ENCODE data around the gene BAIAP2. TPM values are rescaled to one million over a fixed set of nuclear protein-coding genes. Genes with fewer than 3 reads are reported as not detected.

Gene BAIAP2
- total RNA-seq, 1 donor from 2014 or later: 119 TPM

DNA sequence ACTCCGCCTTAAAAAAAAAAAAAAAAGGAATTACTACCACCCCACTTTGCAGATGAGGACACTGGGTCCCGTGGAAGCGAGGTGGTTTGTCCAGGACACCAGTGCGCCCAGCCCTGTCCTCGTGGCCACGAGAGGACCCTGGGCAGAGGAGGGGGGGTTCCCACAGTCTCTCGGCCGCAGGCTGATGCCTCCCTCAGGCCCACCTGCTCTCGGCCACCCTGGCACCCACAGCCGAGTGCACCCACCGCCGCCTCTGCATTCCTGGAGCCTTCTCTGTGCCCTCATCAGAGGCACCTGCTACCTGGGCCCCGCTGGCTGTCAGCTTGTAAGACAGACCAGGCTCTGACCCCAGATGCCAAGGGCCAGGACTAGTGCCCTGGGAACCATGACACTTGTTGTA is 102.3 kb downstream of the BAIAP2 start:
- no peak overlapping the region for H3K4me3 ChIP-seq
- no peaks in the 10 kb centered on the region for H3K9me3 ChIP-seq
- TF ChIP-seq, protein P1, sequence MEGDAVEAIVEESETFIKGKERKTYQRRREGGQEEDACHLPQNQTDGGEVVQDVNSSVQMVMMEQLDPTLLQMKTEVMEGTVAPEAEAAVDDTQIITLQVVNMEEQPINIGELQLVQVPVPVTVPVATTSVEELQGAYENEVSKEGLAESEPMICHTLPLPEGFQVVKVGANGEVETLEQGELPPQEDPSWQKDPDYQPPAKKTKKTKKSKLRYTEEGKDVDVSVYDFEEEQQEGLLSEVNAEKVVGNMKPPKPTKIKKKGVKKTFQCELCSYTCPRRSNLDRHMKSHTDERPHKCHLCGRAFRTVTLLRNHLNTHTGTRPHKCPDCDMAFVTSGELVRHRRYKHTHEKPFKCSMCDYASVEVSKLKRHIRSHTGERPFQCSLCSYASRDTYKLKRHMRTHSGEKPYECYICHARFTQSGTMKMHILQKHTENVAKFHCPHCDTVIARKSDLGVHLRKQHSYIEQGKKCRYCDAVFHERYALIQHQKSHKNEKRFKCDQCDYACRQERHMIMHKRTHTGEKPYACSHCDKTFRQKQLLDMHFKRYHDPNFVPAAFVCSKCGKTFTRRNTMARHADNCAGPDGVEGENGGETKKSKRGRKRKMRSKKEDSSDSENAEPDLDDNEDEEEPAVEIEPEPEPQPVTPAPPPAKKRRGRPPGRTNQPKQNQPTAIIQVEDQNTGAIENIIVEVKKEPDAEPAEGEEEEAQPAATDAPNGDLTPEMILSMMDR (IDR thresholded peaks at IDR 0.05): no peak
- H3K27me3 ChIP-seq (ENCODE audit: low read depth): no peaks in the 10 kb centered on the region
- DNase-seq (no peak), ATAC-seq (no peak)
- peaks cover 10% of the 10 kb centered on the region for H3K4me1 ChIP-seq
- no peak overlapping the region for H3K27ac ChIP-seq
- intact Hi-C loops (cut with DNase I): no loop called here
- no peaks in the 10 kb centered on the region for H3K36me3 ChIP-seq

DNA sequence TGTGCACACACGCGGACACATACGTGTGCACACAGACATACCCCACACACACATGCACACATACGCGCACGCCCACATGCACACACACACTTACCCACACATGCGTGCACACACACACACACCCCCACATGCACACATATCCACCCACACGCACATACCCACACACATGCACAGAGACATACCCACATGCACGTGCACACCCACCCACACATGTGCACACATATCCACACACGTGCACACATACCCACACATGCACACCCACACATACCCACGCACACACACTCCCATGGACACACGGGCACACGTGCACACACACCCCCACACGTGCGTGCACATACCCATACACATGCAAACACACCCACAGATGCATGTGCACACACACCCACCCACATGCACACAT is 103.1 kb downstream of the BAIAP2 start:
- no peaks in the 10 kb centered on the region for H3K9me3 ChIP-seq
- peaks cover 16% of the 10 kb centered on the region for H3K4me1 ChIP-seq
- TF ChIP-seq, protein P1 (IDR thresholded peaks at IDR 0.05): no peak
- intact Hi-C loops (cut with DNase I): no loop called here
- H3K36me3 ChIP-seq: no peaks in the 10 kb centered on the region
- no peak for DNase-seq
- ATAC-seq: no peak
- H3K27me3 ChIP-seq (ENCODE audit: low read depth): no peaks in the 10 kb centered on the region
- no peak overlapping the region for H3K27ac ChIP-seq
- no peak overlapping the region for H3K4me3 ChIP-seq

DNA sequence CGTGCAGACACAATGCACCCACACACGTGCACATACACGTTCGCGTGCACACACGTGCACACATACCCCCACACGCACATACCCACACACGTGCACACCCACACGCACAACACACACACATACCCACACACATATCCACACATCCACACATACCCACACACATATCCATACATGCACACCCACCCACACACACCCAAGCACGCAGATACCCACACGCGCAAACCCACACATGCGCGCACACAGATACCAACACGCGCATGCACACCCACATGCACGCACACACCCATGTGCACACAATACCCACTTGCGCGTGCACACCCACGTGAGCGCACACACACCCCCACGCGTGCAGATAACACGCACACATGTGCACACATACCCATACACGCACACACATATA is 103.5 kb downstream of the BAIAP2 start:
- peaks cover 14% of the 10 kb centered on the region for H3K4me1 ChIP-seq
- intact Hi-C loops (cut with DNase I): no loop called here
- TF ChIP-seq, protein P1 (IDR thresholded peaks at IDR 0.05): no peak
- no peak for DNase-seq
- no peaks in the 10 kb centered on the region for H3K9me3 ChIP-seq
- no peak for ATAC-seq
- H3K36me3 ChIP-seq: no peaks in the 10 kb centered on the region
- H3K4me3 ChIP-seq: no peak overlapping the region
- H3K27me3 ChIP-seq (ENCODE audit: low read depth): no peaks in the 10 kb centered on the region
- H3K27ac ChIP-seq: no peak overlapping the region

DNA sequence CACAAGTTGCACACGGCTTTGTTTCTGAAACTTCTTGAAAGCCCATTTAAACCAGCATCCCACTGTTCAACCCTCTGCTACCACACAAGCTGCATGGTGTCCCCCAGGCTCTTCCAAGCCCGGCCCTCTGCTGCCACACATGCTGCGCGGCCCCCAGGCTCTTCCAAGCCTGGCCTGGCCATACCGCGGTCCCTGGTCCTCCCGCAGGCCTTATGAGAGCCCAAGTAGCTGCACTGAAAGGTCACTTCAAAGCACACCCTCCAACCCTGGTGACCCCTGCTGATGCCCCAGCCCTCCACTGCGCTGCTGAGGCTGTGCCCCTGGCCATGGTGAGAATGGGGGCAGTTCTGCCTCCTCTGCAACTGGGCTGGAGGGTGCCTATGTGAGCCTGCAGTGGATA is 104.5 kb downstream of the BAIAP2 start:
- no peaks in the 10 kb centered on the region for H3K27me3 ChIP-seq (ENCODE audit: low read depth)
- peaks cover 9% of the 10 kb centered on the region for H3K4me1 ChIP-seq
- H3K36me3 ChIP-seq: no peaks in the 10 kb centered on the region
- H3K4me3 ChIP-seq: no peak overlapping the region
- TF ChIP-seq, protein P1 (IDR thresholded peaks at IDR 0.05): no peak
- ATAC-seq (no peak), DNase-seq (no peak)
- no peak overlapping the region for H3K27ac ChIP-seq
- intact Hi-C loops (cut with DNase I): no loop called here
- no peaks in the 10 kb centered on the region for H3K9me3 ChIP-seq

DNA sequence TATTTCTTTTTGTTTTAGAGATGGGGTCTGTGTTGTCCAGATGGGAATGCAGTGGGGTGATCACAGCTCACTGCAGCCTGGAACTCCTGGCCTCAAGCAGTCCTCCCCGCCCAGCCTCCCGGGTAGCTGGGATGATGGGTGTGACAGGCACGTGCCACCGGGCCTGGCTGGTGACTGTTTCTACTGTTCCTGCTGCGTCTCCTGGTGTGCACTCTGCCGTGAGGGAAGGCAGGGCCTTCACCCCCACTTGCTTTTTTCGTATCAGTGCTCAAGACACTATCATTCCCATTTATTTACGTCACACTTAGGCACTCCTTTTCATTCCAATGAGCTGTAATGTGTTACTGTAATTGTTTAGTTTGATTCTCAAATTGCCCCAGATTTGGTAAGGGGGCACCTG is 105.1 kb downstream of the BAIAP2 start:
- no peak for DNase-seq
- Histone ChIP-seq H3K27me3 (ENCODE audit: low read depth) (no peaks in the 10 kb centered on the region), H3K36me3 (no peaks in the 10 kb centered on the region), H3K9me3 (no peaks in the 10 kb centered on the region), H3K4me3 (no peak overlapping the region), H3K27ac (no peak overlapping the region), H3K4me1 (peaks cover 9% of the 10 kb centered on the region)
- ATAC-seq: no peak
- TF ChIP-seq, protein P1 (IDR thresholded peaks at IDR 0.05): no peak
- intact Hi-C loops (cut with DNase I): no loop called here

DNA sequence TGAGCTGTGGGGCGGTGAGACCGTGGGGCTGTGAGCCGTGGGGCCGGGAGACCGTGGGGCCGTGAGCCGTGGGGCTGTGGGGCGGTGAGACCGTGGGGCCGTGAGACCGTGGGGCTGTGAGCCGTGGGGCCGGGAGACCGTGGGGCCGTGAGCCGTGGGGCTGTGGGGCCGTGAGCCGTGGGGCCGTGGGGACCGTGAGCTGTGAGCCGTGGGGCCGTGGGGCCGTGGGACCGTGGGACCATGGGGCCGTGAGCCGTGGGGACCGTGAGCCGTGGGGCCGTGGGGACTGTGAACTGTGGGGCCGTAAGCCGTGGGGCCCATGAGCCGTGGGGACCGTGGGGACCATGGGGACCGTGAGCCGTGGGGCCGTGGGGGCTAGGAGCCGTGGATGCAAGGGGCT is 105.7 kb downstream of the BAIAP2 start:
- intact Hi-C loops (cut with DNase I): no loop called here
- DNase-seq (no peak), ATAC-seq (no peak)
- no peak overlapping the region for H3K4me3 ChIP-seq
- H3K27me3 ChIP-seq (ENCODE audit: low read depth): no peaks in the 10 kb centered on the region
- H3K9me3 ChIP-seq: no peaks in the 10 kb centered on the region
- TF ChIP-seq, protein P1 (IDR thresholded peaks at IDR 0.05): no peak
- no peaks in the 10 kb centered on the region for H3K36me3 ChIP-seq
- H3K4me1 ChIP-seq: peaks cover 9% of the 10 kb centered on the region
- H3K27ac ChIP-seq: no peak overlapping the region

Measured in lower lobe of right lung (tissue), 2 donors.